B cell (primary cell): ENCODE data around the gene ZFAND6. TPM values are rescaled to one million over a fixed set of nuclear protein-coding genes. Genes with fewer than 3 reads are reported as not detected.

ENCODE experiments used
- ATAC-seq: fragments of 200-7000 bp; cut with Tn5 transposase; one replicate; pipeline ENCODE4 v1.10.0; 2021; ENCODE audit warnings: low read depth, mild to moderate bottlenecking, moderate number of reproducible peaks, moderate library complexity
- CTCF ChIA-PET: fragments of 350-600 bp; sonication (Branson Sonifier 250); formaldehyde crosslinking; loops from one replicate; lab custom pipeline; 2021; ENCODE audit warnings: antibody characterized with exemption, inconsistent platforms; lab: Charles Lee
- POLR2A ChIA-PET: fragments of 350-600 bp; sonication (Branson Sonifier 250); formaldehyde crosslinking; loops from one replicate; lab custom pipeline; 2021; ENCODE audit warnings: antibody characterized with exemption; lab: Charles Lee
- DNase-seq: peaks from one replicate; pipeline ENCODE4 v3.0.0; 2013
- H2AFZ ChIP-seq: 2 replicates; pipeline ENCODE4 v1.6.1; 2012; ENCODE audit warnings: mild to moderate bottlenecking, low read depth, low read length; ENCODE audit not compliant: insufficient read depth, poor library complexity, severe bottlenecking
- H3K27ac ChIP-seq, 2 donors: 1 replicate in 1 of 2; 2 replicates in 1 of 2; pipeline ENCODE4 v1.5.1; 2012 to 2013; ENCODE audit warnings: low read length in 2 of 2, mild to moderate bottlenecking in 2 of 2, moderate library complexity in 1 of 2
- H3K27me3 ChIP-seq, 4 experiments: fragments of 200-600 bp in 1 of 4; sonication (generic) in 1 of 4; replicated peaks in 1 of 4; 1 replicate in 2 of 4; 2 replicates in 2 of 4; pipeline versions ENCODE4 v1.6.1 to v1.7.0; 2013 to 2016; ENCODE audit warnings: low read length in 3 of 4, mild to moderate bottlenecking in 2 of 4, mixed read lengths in 1 of 4, moderate library complexity in 1 of 4; ENCODE audit not compliant: insufficient read depth in 4 of 4, control insufficient read depth in 3 of 4; ENCODE audit errors: control extremely low read depth in 1 of 4
- H3K36me3 ChIP-seq, 2 experiments: replicated peaks in 1 of 2; 1 replicate in 1 of 2; 2 replicates in 1 of 2; pipeline versions ENCODE4 v1.6.1 to v1.7.1; 2013; ENCODE audit warnings: low read length in 1 of 2; ENCODE audit not compliant: insufficient read depth in 2 of 2, control insufficient read depth in 1 of 2; ENCODE audit errors: control extremely low read depth in 1 of 2, extremely low read depth in 1 of 2
- H3K4me1 ChIP-seq, 2 donors: fragments of 200-600 bp in 1 of 2; sonication (generic) in 1 of 2; 1 replicate in 1 of 2; 2 replicates in 1 of 2; pipeline versions ENCODE4 v1.5.1 to v1.6.1; 2013 to 2017; ENCODE audit warnings: low read length in 2 of 2; ENCODE audit not compliant: control insufficient read depth in 2 of 2, insufficient read depth in 2 of 2
- H3K4me2 ChIP-seq: replicated peaks from 2 replicates; pipeline ENCODE3; 2012; ENCODE audit warnings: mild to moderate bottlenecking, low read depth, low read length; ENCODE audit not compliant: poor library complexity, severe bottlenecking
- H3K4me3 ChIP-seq, 5 experiments: fragments of 200-600 bp in 1 of 5; sonication (generic) in 1 of 5; 1 replicate in 3 of 5; 2 replicates in 2 of 5; pipeline versions ENCODE4 v1.5.1 to v1.7.0; 2011 to 2016; ENCODE audit warnings: low read length in 4 of 5, mild to moderate bottlenecking in 4 of 5, low read depth in 2 of 5, control low read depth in 1 of 5, moderate library complexity in 1 of 5; ENCODE audit not compliant: insufficient read depth in 1 of 5; ENCODE audit errors: control extremely low read depth in 1 of 5, extremely low read depth in 1 of 5
- H3K79me2 ChIP-seq: fragments of 200-600 bp; sonication (generic); one replicate; pipeline ENCODE4 v1.6.0; 2016; ENCODE audit warnings: low read length; ENCODE audit not compliant: control insufficient read depth, insufficient read depth
- H3K9ac ChIP-seq: fragments of 200-600 bp; sonication (generic); 2 replicates; pipeline ENCODE4 v1.6.1; 2017; ENCODE audit warnings: mild to moderate bottlenecking, low read length, moderate library complexity
- H3K9me3 ChIP-seq, 3 donors: one replicate each; pipeline versions ENCODE4 v1.6.1 to v1.7.1; 2013; ENCODE audit warnings: low read length in 2 of 3; ENCODE audit not compliant: control insufficient read depth in 2 of 3, insufficient read depth in 1 of 3; ENCODE audit errors: control extremely low read depth in 1 of 3
- H4K20me1 ChIP-seq: 2 replicates; pipeline ENCODE4 v1.6.0; 2012; ENCODE audit warnings: mild to moderate bottlenecking, low read length; ENCODE audit not compliant: insufficient read depth, control insufficient read depth, poor library complexity, severe bottlenecking
- H3K27ac Mint-ChIP-seq: one replicate; pipeline ENCODE4 v1.8.0; 2021; ENCODE audit warnings: mixed read lengths
- H3K27me3 Mint-ChIP-seq: one replicate; pipeline ENCODE4 v1.8.0; 2021; ENCODE audit warnings: mixed read lengths
- H3K4me1 Mint-ChIP-seq: one replicate; pipeline ENCODE4 v1.8.0; 2021; ENCODE audit warnings: mixed read lengths
- H3K4me3 Mint-ChIP-seq: one replicate; pipeline ENCODE4 v1.8.0; 2021; ENCODE audit warnings: mixed read lengths
- H3K9me3 Mint-ChIP-seq: one replicate; pipeline ENCODE4 v1.8.0; 2022; ENCODE audit warnings: mixed read lengths; ENCODE audit not compliant: insufficient read depth
- EZH2 ChIP-seq: IDR thresholded peaks from 2 replicates; pipeline ENCODE4 v1.6.1; 2012; ENCODE audit warnings: borderline replicate concordance, low read depth, mild to moderate bottlenecking, moderate library complexity, low read length; ENCODE audit not compliant: insufficient read depth, poor library complexity, severe bottlenecking
- WGBS: methylation state at CpG from one replicate; pipeline ENCODE4 v1.1.5; 2013; ENCODE audit warnings: missing lambda C conversion rate; ENCODE audit not compliant: insufficient coverage; 5-methylcytosine and 5-hydroxymethylcytosine counted together
- intact Hi-C: fragments of 100-400 bp; cut with micrococcal nuclease; formaldehyde crosslinking; loops from one replicate; pipeline ENCODE4 v1.10.0; 2022
- polyA plus RNA-seq: library from polyadenylated mRNA; depleted of rRNA; stranded (reverse); fragments of >200 nt; gene quantifications from 2 replicates; pipeline ENCODE4 v1.2.3, GENCODE V29; 2012
- total RNA-seq, 2 donors: library from RNA; stranded (reverse); fragments of 120-200 nt in 1 of 2; gene quantifications; 1 replicate in 1 of 2; 2 replicates in 1 of 2; pipeline versions ENCODE4 v1.2.3 to v1.2.4, GENCODE V29; 2013 to 2022
- TF ChIP-seq, protein P1 (sequence below): fragments of 200-600 bp; IDR thresholded peaks from one replicate; pipeline ENCODE4 v1.8.0; 2022; ENCODE audit warnings: antibody characterized with exemption, mild to moderate bottlenecking

ZFAND6 gene
- total and polyA plus RNA-seq, 2 donors (not counting 1 experiment from before 2014, with no cell fraction given) = 60.6 to 144 TPM

DNA sequence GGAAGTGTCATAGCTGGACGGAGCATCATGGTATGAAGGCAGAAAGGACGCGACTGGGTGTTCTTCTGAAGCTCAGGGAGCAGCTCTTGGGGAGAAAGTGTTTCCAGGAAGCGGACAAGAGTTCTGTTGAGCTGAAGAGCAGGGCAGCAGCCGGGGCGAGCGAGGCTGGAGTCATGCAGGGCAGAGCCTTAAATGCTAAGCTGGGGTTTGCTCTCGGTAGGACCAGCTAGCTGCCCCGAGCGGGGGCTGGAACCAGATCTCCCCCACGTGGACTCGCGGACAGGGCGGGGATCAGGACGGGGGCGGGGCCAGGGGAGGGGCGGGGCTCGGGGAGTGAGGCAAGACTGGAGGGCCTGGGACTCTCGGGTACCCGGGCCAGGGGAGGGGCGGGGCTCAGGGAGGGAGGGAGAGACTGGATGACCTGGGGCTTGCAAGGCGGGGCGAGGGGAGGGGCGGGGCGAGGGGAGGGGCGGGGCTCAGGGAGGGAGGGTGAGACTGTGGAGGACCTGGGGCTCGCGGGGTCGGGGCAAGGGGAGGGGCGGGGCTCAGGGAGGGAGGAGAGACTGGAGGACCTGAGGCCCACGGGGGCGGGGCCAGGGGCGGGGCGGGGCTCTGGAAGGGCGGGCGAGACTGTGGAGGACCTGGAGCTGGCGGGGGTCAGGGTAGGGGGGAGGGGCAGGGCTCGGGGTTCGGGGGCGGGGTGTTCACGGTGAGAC, 92.9 kb downstream of the ZFAND6 start:
- H3K27ac ChIP-seq = peak overlapping the region in 1 of 2 donors; percentile 38

More for the DNA sequence above, 92.9 kb downstream of the ZFAND6 start:
- Mint-ChIP-seq H3K27ac (peak overlapping the region; percentile 62), H3K27me3 (no peaks in the 10 kb centered on the region), H3K4me1 (peaks cover 21% of the 10 kb centered on the region), H3K9me3 (no peaks in the 10 kb centered on the region), H3K4me3 (peak overlapping the region; percentile 94)
- peak overlapping the region; percentile 94 for H3K4me2 ChIP-seq
- H3K79me2 ChIP-seq = no peaks in the 10 kb centered on the region
- no peaks in the 10 kb centered on the region for H3K9me3 ChIP-seq
- no peak for TF ChIP-seq EZH2
- TF ChIP-seq, protein P1, sequence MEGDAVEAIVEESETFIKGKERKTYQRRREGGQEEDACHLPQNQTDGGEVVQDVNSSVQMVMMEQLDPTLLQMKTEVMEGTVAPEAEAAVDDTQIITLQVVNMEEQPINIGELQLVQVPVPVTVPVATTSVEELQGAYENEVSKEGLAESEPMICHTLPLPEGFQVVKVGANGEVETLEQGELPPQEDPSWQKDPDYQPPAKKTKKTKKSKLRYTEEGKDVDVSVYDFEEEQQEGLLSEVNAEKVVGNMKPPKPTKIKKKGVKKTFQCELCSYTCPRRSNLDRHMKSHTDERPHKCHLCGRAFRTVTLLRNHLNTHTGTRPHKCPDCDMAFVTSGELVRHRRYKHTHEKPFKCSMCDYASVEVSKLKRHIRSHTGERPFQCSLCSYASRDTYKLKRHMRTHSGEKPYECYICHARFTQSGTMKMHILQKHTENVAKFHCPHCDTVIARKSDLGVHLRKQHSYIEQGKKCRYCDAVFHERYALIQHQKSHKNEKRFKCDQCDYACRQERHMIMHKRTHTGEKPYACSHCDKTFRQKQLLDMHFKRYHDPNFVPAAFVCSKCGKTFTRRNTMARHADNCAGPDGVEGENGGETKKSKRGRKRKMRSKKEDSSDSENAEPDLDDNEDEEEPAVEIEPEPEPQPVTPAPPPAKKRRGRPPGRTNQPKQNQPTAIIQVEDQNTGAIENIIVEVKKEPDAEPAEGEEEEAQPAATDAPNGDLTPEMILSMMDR = no peak
- peak overlapping the region; percentile 73 for H3K9ac ChIP-seq
- H3K4me1 ChIP-seq = peaks cover 8 to 11% of the 10 kb centered on the region in 2 donors
- peak overlapping the region; percentile 85 for H2AFZ ChIP-seq
- intact Hi-C loops = loop anchor here (1.0 to 5.0 kb wide), 5 partner anchors 93 to 842 kb away; partner anchors contain the start of genes TMED3 and ZFAND6
- no peaks in the 10 kb centered on the region for H3K27me3 ChIP-seq
- WGBS = 4% methylated on average over 15 of the region's 41 CpGs
- ChIA-PET POLR2A (interaction anchor here (0.5 to 2.0 kb wide), 3 partner anchors 93 to 230 kb away, joined by 3 to 10 read pairs (median 7); partner anchors contain the start of gene ZFAND6), CTCF (interaction anchor here (0.6 to 2.0 kb wide), 5 partner anchors 15 to 1984 kb away, joined by 3 to 4 read pairs (median 3); no protein-coding TSS in a partner anchor)
- ATAC-seq (peak; percentile 88), DNase-seq (peak; percentile 89)
- H3K4me3 ChIP-seq = peak overlapping the region; percentile 6 to 89 (median 77)
- no peaks in the 10 kb centered on the region for H4K20me1 ChIP-seq
- H3K36me3 ChIP-seq = no peaks in the 10 kb centered on the region
